Right renal cortex interstitium (tissue), 3 donors: ENCODE results near the gene SORCS2. TPM values are rescaled to one million over a fixed set of nuclear protein-coding genes. Genes with fewer than 3 reads are reported as not detected.

Experiments
- DNase-seq, 3 donors: peaks; one replicate each; pipeline ENCODE4 v3.0.0-alpha.2; 2013; ENCODE audit warnings: low read depth in 3 of 3, low spot score in 2 of 3
- polyA plus RNA-seq, 3 donors: library from polyadenylated mRNA; unstranded; fragments of 120-200 nt; gene quantifications; one replicate each; pipeline ENCODE4 v1.2.1, GENCODE V29; 2013; ENCODE audit not compliant: insufficient read length in 3 of 3

Gene SORCS2
- polyA plus RNA-seq, 3 donors, result 6.6 to 7.9 (median 7.0) TPM

DNA sequence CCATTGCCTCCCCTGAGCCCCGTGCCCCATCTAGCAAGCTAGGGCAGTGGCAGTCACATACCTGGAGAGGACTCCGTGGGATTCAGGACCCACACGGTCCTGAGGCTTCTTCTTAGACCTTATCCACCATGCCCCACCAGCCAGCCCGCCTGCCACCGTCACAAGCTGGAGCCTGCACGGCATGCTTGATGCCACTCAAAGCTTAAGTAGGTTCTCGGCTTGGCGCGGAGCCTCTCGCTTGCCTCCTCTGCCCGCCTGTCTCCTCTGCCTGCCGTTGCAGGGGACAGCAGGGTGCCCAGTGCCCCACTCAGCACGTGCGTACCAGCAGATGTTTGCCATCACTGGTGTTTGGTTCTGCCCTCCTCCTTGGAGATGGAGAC is 228.3 kb downstream of the SORCS2 start:
- DNase-seq, result no peak

DNA sequence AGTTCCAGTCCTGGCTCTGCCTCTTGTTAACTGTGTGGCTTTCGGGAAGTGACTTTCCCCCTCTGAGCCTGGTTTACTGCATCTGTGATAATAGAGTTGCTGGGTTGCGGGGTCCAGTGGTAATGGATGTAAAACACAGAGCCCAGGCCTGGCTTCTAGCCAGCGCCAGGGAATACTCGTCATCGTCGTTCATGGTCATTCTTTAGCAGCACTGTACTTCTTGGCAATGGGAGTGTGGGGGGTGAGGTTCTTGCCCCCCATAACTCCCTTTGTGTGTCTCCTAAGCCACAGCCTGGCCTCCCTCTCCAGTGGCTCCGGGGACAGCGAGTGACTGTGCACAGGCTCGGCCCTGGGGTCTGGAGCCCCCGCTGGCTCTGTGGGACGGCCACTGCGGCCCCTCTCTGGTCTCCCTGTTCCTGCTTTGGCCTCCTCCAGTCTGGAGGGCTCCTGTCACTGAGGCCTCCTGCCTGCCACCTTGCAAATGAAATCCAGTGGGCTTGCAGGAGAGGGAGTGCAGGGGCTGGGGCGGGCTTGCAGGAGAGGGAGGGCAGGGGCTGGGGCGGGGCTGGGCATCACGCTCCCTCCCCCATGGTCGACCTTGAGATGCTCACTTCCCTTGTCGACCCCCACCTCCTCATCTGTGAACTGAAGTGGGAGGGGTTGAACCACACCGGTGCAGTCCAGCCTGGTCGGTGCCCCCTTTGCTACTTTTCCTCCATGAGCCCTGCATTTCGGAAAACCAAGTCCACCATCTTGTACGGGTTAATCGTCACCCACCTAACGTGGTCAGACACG is 229.2 kb downstream of the SORCS2 start:
- DNase-seq, result no peak

DNA sequence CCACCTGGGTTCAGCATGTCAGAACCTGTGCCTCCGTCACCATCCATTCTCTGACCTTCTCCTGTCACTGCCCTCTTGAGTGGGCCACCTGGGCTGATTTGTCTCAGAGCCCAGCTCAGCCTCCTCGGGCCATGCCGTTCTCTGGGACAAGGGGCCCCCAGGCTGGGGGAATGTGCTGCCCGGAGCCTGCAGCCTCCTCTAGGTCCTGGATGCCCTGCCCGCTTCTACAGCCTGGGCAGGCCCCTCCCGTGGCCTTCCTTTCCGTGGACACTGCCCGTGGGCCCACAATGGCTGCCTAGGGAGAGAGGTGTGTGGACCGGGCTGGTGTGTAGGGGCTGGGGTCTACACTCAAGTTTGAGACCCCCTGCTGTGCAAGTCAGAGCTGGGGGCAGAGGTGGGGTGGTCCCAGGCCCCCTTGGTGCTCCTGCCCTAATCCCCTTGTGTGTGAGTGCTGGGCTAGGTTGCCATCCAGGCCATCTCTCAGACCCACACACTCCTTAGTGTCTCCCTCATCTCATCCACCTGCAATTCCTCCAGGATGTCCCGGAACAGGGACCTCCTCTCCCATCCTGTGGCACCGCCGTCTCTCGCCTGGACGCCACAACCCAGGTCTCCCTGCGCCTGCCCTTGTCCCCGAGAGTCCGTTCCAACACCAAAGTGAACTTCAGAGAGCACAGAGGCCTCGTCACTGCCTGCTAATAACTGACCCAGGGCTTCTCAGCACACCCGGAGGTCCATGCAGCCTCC is 230.0 kb downstream of the SORCS2 start:
- no peak for DNase-seq

DNA sequence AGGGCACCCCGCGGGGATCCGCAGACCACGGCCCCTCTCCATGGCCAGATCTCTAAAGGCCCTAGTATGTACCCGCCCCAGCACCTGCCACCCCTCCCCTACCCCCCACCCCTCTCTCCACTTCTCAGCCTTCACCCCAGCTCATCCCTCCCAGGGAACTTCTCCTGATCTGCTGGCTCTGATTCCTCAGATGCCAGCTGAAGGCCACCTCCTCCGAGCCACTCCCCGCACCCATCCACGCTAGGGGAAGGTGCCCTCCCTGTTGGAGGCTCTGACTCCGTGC is 230.5 kb downstream of the SORCS2 start:
- DNase-seq, result no peak

DNA sequence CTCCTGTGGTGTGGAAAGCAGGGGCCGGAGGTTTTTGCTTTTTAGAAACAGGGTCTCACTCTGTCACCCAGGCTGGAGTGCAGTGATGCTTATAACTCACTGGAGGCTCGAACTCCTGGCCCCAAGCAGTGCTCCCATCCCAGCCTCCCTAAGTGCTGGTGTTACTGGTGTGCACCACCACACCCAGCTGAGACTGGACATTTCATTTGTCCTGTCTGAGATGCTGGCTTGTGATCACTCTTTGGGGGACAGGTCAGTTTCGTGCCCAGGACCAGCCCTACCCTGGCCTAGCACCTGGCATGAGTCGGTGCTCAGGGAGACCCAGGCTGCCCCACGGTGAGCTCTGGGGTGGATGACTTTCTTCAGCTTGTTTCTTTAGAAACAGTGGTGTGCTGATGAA is 231.1 kb downstream of the SORCS2 start:
- DNase-seq, result no peak

DNA sequence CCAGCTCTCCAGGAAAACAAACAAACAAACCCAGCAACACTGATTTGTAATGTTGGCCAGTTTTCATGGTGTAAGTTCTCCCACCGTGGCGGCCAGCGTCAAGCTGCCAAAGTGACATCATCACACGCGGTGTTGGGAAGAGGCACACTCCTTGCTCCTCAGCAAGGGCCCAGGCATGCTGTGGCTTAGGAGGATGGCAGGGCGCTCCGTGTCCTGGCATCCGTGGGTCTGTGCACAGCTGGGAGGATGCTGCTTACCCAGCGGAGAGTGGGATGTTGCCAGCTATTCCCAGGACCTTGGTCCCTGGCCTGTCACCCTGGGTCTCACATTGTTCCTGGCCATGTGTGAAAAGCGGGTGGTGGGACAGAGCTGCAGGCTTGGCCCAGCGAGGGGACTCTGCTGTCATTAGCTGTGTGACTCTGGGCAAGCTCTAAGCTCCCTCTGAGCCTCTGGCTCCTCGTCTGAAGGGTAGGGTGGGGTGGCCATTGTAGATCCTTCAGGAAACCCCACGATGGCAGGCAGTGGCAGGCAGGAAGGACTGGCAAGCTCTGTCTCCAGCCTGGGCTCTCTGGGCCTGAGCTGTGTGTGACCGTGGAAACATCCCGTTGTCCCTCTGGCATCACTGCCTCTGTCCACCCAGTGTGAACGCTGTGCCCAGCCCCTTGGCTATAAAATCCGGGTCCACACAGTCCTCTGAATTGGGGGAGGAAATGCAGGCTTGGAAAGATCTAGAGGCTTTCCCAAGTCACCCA is 231.6 kb downstream of the SORCS2 start:
- DNase-seq, result no peak

DNA sequence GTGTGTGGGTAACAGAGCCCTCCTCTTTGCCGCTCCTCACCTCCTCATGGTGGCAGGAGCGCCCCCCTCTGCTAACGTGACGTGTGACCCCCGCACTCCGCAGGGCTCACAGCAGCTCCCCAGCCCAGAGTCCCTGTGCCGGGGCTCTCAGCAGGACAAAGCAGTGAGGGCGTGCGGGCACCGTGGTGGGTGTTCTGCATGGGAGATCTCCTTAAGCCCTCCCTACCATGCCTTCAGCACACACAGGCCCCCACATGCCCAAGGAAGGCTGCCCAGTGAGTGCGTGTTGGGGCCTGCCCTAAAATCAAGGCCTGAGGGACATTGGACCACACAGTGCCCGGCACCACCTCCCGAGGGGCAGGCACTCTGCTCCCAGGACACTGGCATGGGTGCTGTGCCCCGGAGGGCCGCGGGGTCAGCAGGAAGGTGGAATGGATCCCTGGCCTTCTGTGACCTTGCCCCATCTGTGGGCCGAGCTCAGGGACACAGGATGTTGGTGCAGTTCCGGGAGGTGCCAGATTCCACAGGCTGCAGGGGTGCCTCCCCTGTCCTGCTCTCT is 232.3 kb downstream of the SORCS2 start:
- no peak for DNase-seq

DNA sequence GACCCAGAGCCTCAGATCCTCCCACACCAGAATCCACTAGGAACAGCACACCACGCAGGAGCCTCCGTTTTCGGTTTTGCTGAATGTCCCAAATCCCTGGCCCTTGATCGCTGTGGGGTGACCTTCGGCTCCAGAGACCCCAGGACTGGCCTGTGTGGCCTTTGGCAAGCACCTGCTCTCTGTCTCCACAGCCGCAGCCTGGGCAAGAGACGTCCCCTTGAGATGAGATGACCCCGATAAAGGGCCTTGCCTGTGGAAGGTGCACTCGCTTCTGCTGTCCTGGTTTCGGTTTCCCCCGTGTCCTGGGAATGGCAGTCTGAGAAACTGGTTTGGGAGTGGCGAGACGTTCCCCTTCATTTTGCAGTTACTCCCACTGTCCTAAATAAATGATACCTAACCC is 232.8 kb downstream of the SORCS2 start:
- DNase-seq, result no peak

DNA sequence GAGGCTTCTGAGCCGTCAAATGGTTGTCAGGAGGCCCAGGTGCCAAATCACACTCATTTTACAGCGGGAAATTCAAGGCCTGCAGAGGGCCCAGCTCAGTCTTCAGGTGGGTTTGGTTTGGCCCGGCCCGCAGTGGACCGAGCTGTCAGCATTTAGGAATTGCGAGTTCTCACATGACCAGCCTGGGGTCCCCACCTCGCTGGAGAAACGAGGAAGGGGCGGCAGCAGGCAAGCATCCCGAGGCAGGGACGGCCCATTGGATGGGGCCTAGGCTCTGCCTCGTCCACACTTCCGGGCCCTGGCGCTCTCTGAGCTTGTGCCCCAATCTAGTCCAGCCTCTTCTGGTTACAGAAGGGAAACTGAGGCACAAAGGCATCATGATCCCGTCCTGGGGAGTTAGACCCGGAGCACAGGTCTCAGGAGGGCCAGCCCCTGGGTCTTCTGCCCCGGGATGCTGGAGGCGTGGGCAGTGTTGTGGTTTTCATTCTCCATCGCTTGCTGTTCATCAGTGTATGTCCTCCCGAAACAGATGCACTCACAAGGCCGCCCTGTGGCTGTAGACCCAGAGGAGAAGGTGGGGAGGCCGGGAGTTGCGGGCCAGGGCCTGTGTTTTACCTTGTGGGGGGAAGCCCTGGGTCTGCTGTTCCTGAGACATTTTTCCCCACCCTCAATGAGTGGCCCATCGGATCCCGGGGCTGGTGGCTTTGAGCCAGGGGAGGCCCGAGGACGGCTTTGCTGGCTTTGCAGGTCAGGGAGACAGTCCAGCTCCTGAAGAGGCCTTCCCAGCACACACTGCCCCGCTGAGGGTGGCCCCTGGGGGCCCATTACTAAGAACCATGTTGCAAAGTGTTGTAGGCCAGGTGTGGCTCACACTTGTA is 233.5 kb downstream of the SORCS2 start:
- no peak for DNase-seq

DNA sequence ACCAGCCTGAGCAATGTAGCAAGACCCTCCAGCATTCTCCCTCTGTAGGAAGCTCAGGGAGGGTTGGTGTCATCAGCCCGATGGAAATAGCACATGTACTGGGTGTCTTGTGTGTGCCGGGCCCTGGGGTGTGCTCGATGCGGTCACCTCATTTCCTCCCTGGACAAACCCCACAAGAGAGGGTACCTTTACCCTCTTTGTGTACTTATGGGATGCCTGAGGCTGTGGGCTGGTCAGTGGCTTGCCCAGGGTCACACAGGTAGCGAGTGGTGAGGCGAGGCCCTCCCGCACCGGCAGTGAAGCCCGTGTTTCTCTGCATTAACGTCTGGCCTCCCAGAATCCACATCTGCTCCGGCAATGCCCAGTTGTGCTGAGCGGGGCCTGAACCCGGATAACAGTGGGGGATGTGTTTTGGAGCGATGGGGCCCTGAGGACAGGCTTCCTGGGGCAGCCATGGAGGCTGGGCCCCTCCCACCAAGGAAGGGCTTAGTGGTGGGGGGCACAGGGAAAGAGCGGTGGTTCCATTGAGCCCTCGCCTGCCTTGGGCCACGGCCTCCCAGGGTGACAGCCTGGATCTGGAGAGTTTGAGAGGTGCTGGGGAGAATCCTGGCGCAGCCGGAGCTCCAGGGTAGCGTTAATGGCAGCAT is 234.3 kb downstream of the SORCS2 start:
- DNase-seq, result no peak

DNA sequence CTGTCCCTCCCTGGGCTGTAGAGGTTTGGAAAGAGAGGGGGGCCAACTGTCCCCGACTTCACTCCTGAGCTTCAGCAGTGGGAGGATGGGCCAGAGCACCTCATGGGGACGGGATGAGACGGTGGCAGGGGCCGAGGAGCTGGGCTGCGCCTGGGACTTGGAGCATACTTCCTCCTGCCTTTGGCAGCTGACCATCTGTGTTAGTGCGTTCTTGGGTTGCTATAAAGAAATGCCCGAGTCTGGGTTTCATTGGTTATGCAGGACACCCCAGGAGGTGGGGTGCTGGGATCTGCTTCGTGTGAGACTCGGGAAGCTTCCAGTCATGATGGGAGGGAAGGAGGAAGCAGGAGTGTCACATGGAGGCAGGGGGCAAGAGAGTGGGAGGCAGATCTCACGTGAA is 235.0 kb downstream of the SORCS2 start:
- DNase-seq, result no peak

DNA sequence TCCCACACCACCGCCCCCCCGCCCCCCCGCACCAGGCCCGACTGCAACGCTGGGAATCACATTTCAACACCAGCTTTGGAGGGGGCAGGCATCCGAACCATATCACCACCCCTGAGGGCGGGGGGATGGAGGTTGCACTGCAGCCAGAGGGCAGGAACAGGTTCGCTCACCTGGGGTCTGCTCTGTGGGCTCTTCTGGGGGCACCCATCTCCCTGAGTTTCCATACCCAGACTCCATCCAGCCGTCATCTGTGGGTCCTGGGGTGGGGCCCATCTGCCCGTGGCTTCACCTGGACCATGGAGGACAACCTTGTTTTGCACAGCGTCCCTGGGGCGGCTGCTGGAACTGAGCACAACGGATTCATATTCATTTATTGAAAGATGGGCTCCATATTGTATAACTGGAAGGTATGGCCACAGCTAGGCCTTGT is 235.5 kb downstream of the SORCS2 start:
- no peak for DNase-seq

DNA sequence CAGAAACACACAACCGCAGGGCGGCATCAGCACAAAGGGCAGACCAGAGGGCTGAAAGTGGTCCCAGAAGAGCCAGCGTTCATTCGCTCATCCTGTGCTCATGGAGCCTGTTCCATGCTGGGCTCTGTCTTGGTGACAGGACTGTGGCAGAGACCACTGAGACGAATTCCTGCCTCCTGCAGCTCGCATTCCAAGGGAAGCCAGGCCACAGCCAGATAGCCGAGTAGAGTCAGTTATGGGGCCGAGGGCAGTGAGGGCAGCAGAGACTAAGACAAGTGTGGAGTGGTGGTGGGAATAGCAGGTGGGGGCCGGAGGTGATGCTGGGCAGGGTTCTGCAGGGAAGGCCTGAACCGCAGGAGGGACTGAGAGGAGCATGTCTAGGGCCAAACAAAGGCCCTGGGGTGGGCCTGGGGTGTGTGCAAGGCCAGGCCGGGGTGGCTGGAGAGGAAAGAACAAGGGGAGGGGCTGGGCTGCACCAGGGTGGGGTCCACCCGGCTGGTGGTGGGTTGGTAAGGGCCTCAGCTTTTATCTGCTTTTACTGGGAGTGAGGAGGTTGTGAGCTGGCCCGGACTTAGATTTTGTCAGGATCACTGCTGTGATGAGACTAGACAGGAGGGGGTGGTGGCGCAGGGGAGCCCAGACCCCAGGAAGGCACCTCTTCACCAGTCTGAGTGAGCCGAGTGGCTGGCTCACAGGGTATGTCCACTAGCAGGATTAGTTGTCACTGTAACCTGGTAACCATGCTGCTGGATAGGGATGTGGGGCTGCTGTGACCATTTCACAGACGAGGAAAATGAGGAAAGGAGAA is 236.1 kb downstream of the SORCS2 start:
- no peak for DNase-seq

DNA sequence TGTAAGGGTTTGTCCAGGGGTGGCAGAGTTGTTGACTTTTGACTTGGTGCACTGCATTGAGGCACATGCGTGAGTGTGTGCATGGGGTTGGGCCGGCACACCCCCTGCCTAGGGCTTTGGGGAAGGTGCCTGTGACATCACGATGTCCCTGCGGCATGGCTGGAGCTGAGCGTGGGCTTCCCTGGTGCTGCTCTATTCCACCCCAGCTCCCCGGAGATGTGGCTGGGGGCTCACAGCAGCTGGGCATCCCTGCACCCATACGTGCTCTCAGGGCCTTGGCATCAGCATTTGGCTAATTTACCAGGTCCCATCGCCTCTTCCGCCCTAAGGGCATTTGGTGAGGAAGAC is 236.7 kb downstream of the SORCS2 start:
- no peak for DNase-seq

DNA sequence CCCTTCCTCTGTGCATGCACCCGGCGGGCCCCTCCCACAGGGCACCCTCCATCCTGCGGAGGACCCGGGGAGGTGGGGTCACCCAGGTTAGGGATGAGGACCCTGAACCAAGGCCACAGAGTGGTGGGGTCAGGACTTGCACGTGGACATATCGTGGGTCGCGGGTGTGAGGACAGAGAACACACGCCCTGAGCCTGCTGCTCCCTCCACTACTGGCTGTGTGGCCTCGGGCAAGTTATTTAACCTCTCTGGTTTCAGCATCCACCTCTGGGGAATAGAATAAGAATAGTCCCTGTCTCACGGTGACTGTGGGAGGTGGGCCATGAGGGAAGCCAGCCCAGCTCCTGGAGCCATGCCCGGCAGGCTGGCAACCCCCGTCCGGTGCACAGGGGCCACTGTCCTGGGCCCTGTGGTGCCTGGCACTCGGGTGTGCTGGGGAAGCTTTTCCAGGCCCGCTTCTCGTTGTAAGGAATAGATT is 237.3 kb downstream of the SORCS2 start:
- DNase-seq, result no peak

DNA sequence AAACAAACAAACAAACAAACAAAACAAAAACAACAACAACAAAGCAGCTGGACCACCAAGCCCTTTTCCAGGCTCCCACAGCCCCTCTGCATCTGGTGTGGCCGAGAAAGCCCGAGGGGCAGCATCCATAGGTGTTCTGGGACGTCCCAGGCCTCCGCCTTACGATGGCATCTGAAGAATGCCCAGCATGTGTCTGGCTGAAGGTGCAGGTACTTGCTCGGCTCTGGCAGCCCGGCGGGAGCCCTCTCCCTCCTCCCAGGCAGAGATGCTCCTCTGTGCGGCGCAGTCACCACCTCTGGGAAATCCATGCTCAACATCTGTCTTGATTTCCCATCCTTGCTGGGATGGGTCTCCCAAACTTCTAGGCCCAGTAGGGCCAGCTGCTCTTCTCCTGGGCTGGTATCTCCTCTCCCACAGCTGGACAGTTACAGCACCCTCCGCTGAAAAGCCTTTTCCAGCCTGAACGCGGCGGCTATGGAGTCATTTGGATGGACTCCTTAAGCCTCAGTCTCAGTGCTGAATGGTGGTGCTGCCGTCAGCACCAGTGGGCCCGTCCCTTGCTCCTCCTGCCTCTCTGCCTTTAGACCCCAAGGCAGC is 238.1 kb downstream of the SORCS2 start:
- DNase-seq, result no peak

DNA sequence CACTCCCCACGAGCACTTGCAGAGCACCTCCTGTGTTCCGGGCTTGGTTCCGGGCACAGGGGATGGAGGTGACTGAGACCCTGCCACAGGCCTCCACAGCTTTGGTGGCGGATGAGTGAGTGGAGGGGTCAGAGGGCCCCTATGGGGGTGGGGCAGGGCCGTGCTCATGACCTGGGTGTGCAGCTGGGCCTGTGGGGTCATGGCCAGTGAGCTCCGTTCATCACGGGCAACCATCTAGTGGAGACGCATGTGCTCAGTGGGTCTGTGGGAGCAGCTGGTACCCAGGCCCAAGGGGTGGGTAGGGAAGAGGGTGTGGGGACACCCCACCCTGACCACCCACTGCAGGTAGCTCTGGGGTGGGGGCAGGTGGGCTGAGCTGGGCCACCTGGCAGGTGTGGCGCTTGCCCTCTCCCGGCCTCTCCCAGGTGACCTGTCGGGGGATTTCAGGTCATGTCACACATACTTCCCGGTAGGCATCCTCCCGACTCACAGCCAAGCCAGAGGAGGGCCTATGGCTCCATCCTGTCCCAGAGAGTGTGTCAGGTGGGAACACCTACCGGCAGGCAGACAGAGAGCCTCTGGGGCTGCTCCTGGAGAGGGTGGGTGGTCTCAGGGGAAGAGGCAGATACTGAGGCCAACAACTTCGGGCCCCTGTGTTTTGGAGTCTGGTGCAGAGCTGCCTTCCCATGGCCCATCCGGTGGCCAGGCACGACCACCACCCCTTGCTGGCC is 238.8 kb downstream of the SORCS2 start:
- DNase-seq, result no peak
